HCT116 (cell line): ENCODE data around the gene MACROH2A1. TPM values are rescaled to one million over a fixed set of nuclear protein-coding genes. Genes with fewer than 3 reads are reported as not detected.

Experiments
- ATAC-seq: fragments of 200-7000 bp; cut with Tn5 transposase; 2 replicates; pipeline ENCODE4 v1.9.1; 2020; ENCODE audit warnings: mild to moderate bottlenecking, moderate library complexity
- BruUV-seq: library from RNA; stranded (reverse); fragments of 400-500 nt; replicated peaks from 2 replicates; lab custom pipeline; 2021; lab: Mats Ljungman, UMichigan
- CTCF ChIA-PET: fragments of 300-600 bp; sonication (Branson Sonifier 250); formaldehyde crosslinking; loops from one replicate; lab custom pipeline; 2021; ENCODE audit warnings: antibody characterized with exemption; lab: Charles Lee
- POLR2A ChIA-PET: fragments of 300-600, 350-600 bp; sonication (Branson Sonifier 250); formaldehyde crosslinking; loops from one replicate; lab custom pipeline; 2021; ENCODE audit warnings: antibody characterized with exemption; lab: Charles Lee
- RAD21 ChIA-PET, 2 experiments: fragments of 300-600 bp; sonication (Branson Sonifier 250); formaldehyde crosslinking; loops; one replicate each; lab custom pipeline; 2023; ENCODE audit warnings: low total read pairs in 2 of 2; ENCODE audit not compliant: uncharacterized antibody in 2 of 2, unreplicated experiment in 2 of 2, low non-redundant PET in 1 of 2; lab: Charles Lee
- DNase-seq: peaks from one replicate; pipeline ENCODE4 v3.0.0-alpha.2; 2010; ENCODE audit warnings: low read depth, low spot score
- H2AFZ ChIP-seq: fragments of 200-600 bp; shearing (Covaris generic), sonication (generic); 2 replicates; pipeline ENCODE4 v1.6.1; 2017; ENCODE audit warnings: low read depth, mixed run types, mixed read lengths, antibody characterized with exemption, low read length; ENCODE audit not compliant: poor library complexity, severe bottlenecking
- H3K27ac ChIP-seq: 2 replicates; pipeline ENCODE4 v1.5.1; 2012; ENCODE audit warnings: low read depth, low read length
- H3K27me3 ChIP-seq: fragments of 200-600 bp; sonication (generic); 2 replicates; pipeline ENCODE4 v1.6.1; 2016; ENCODE audit warnings: mixed run types, low read length, mixed read lengths; ENCODE audit not compliant: insufficient read depth
- H3K36me3 ChIP-seq, 2 experiments: fragments of 200-500 bp in 1 of 2; fragments of 200-600 bp in 1 of 2; sonication (Bioruptor generic) in 1 of 2; sonication (generic) in 1 of 2; 2 replicates each; pipeline versions ENCODE4 v1.5.1 to v1.6.1; 2014 to 2016; ENCODE audit warnings: low read length in 2 of 2, inconsistent platforms in 1 of 2, mixed read lengths in 1 of 2, mixed run types in 1 of 2; ENCODE audit not compliant: insufficient read depth in 2 of 2, control insufficient read depth in 1 of 2
- H3K4me1 ChIP-seq, 2 experiments: fragments of 200-600 bp in 1 of 2; sonication (generic) in 1 of 2; 2 replicates each; pipeline versions ENCODE4 v1.5.1 to v1.6.1; 2012 to 2017; ENCODE audit warnings: low read length in 2 of 2, inconsistent platforms in 1 of 2, mild to moderate bottlenecking in 1 of 2, mixed read lengths in 1 of 2, mixed run types in 1 of 2, moderate library complexity in 1 of 2; ENCODE audit not compliant: insufficient read depth in 2 of 2, control insufficient read depth in 1 of 2
- H3K4me2 ChIP-seq: fragments of 200-600 bp; sonication (generic); 2 replicates; pipeline ENCODE4 v1.6.1; 2017; ENCODE audit warnings: mixed run types, low read length, mixed read lengths
- H3K4me3 ChIP-seq, 2 experiments: fragments of 200-600 bp in 1 of 2; sonication (generic) in 1 of 2; replicated peaks in 1 of 2; 2 replicates each; pipeline ENCODE4 v1.5.1; 2011 to 2016; ENCODE audit warnings: low read length in 2 of 2, control low read depth in 1 of 2, low read depth in 1 of 2, mild to moderate bottlenecking in 1 of 2, mixed read lengths in 1 of 2, mixed run types in 1 of 2
- H3K79me2 ChIP-seq: fragments of 200-600 bp; sonication (generic); 2 replicates; pipeline ENCODE4 v1.6.1; 2017; ENCODE audit warnings: mild to moderate bottlenecking, mixed run types, low read length, moderate library complexity, mixed read lengths; ENCODE audit not compliant: insufficient read depth
- H3K9ac ChIP-seq: fragments of 200-600 bp; sonication (generic); 2 replicates; pipeline ENCODE4 v1.6.1; 2016; ENCODE audit warnings: low read length, mixed read lengths
- H3K9me2 ChIP-seq: fragments of 200-600 bp; sonication (generic), shearing (Covaris generic); 2 replicates; pipeline ENCODE4 v1.6.1; 2017; ENCODE audit warnings: mixed run types, mild to moderate bottlenecking, moderate library complexity; ENCODE audit not compliant: insufficient read depth
- H3K9me3 ChIP-seq, 2 experiments: fragments of 200-500 bp in 1 of 2; fragments of 200-600 bp in 1 of 2; sonication (Bioruptor generic) in 1 of 2; sonication (generic) in 1 of 2; 2 replicates each; pipeline ENCODE4 v1.6.1; 2014 to 2017; ENCODE audit warnings: low read length in 2 of 2, mixed read lengths in 2 of 2, inconsistent platforms in 1 of 2, low read depth in 1 of 2, mild to moderate bottlenecking in 1 of 2, mixed run types in 1 of 2, moderate library complexity in 1 of 2; ENCODE audit not compliant: control insufficient read depth in 1 of 2, insufficient read depth in 1 of 2
- H4K20me1 ChIP-seq: fragments of 200-600 bp; sonication (generic), shearing (Covaris generic); 2 replicates; pipeline ENCODE4 v1.6.1; 2017; ENCODE audit warnings: mixed run types, mild to moderate bottlenecking, moderate library complexity; ENCODE audit not compliant: insufficient read depth
- CEBPB ChIP-seq: IDR thresholded peaks from 2 replicates; pipeline ENCODE4 v1.6.1; 2012; ENCODE audit warnings: low read depth
- CTCF ChIP-seq, 3 experiments: fragments of 200-600 bp in 1 of 3; sonication (generic) in 1 of 3; IDR thresholded peaks in 2 of 3; conservative IDR thresholded peaks in 1 of 3; 2 replicates each; pipeline ENCODE4 v1.5.1; 2012 to 2017; ENCODE audit warnings: low read depth in 2 of 3, low read length in 2 of 3, antibody characterized with exemption in 1 of 3, borderline replicate concordance in 1 of 3, control low read depth in 1 of 3, mild to moderate bottlenecking in 1 of 3, mixed read lengths in 1 of 3, mixed run types in 1 of 3, moderate library complexity in 1 of 3; ENCODE audit not compliant: insufficient read depth in 1 of 3
- EGR1 ChIP-seq: IDR thresholded peaks from 2 replicates; pipeline ENCODE4 v1.6.1; 2012; ENCODE audit warnings: low read depth
- ELF1 ChIP-seq: IDR thresholded peaks from 2 replicates; pipeline ENCODE4 v1.6.1; 2012; ENCODE audit warnings: low read depth, borderline replicate concordance
- EZH2 ChIP-seq: fragments of 200-600 bp; sonication (generic); IDR thresholded peaks from 2 replicates; pipeline ENCODE4 v1.6.1; 2017; ENCODE audit warnings: antibody characterized with exemption, mixed run types
- EZH2phosphoT487 ChIP-seq: fragments of 200-600 bp; IDR thresholded peaks from 2 replicates; pipeline ENCODE4 v1.6.1; 2018; ENCODE audit warnings: antibody characterized with exemption, borderline replicate concordance
- FOSL1 ChIP-seq: IDR thresholded peaks from 2 replicates; pipeline ENCODE4 v1.6.1; 2012; ENCODE audit warnings: low read depth
- MAX ChIP-seq: IDR thresholded peaks from 2 replicates; pipeline ENCODE4 v1.6.1; 2012
- POLR2A ChIP-seq: IDR thresholded peaks from 2 replicates; pipeline ENCODE4 v1.7.0; 2011; ENCODE audit warnings: borderline replicate concordance; ENCODE audit not compliant: insufficient read depth, insufficient read length; ENCODE audit errors: extremely low read depth
- POLR2AphosphoS5 ChIP-seq: IDR thresholded peaks from 2 replicates; pipeline ENCODE4 v1.6.1; 2011; ENCODE audit warnings: mild to moderate bottlenecking, low read depth, low read length, moderate library complexity
- REST ChIP-seq: IDR thresholded peaks from 2 replicates; pipeline ENCODE4 v1.6.1; 2012; ENCODE audit warnings: low read depth
- SIN3A ChIP-seq: IDR thresholded peaks from 2 replicates; pipeline ENCODE4 v1.6.1; 2012; ENCODE audit warnings: low read depth
- SRF ChIP-seq: IDR thresholded peaks from 2 replicates; pipeline ENCODE4 v1.6.1; 2012; ENCODE audit warnings: low read depth
- YY1 ChIP-seq: IDR thresholded peaks from 2 replicates; pipeline ENCODE4 v1.6.1; 2011; ENCODE audit warnings: low read length, low read depth, moderate library complexity, mild to moderate bottlenecking; ENCODE audit not compliant: insufficient replicate concordance; ENCODE audit errors: extremely low read depth
- ZFX ChIP-seq: fragments of 450-650 bp; IDR thresholded peaks from 2 replicates; pipeline ENCODE4 v1.6.1; 2017
- ZNF274 ChIP-seq: fragments of 200-500 bp; sonication (Bioruptor generic); IDR thresholded peaks from 2 replicates; pipeline ENCODE4 v1.6.1; 2014; ENCODE audit warnings: mild to moderate bottlenecking, low read depth, low read length, inconsistent platforms
- intact Hi-C: fragments of 100-400 bp; cut with micrococcal nuclease; formaldehyde crosslinking; loops from 2 replicates; pipeline ENCODE4 v1.10.0; 2022
- total RNA-seq: library from RNA; stranded (reverse); gene quantifications from one replicate; pipeline ENCODE4 v1.2.1, GENCODE V29; 2021; ENCODE audit not compliant: unreplicated experiment

Gene MACROH2A1
- total RNA-seq, 1 experiment from 2014 or later = 218 TPM

GRCh38 chr5:135296900-135297816, 101.9 kb downstream of the MACROH2A1 start:
- DNase-seq = no peak
- no peak overlapping the region for H3K27ac ChIP-seq
- no peaks in the 10 kb centered on the region for H3K9me2 ChIP-seq
- H3K36me3 ChIP-seq = no peaks in the 10 kb centered on the region
- ChIA-PET POLR2A (no interaction called here), CTCF (no interaction called here), RAD21 (no interaction called here)
- no peaks in the 10 kb centered on the region for H3K4me1 ChIP-seq
- H3K79me2 ChIP-seq = no peaks in the 10 kb centered on the region
- no peaks in the 10 kb centered on the region for H3K27me3 ChIP-seq
- H3K9ac ChIP-seq = no peak overlapping the region
- H2AFZ ChIP-seq = no peak overlapping the region
- H3K9me3 ChIP-seq = no peaks in the 10 kb centered on the region
- BruUV-seq = no TSS peak
- no peak overlapping the region for H3K4me2 ChIP-seq
- no peak overlapping the region for H3K4me3 ChIP-seq
- intact Hi-C loops = no loop called here
- H4K20me1 ChIP-seq = no peaks in the 10 kb centered on the region
- TF ChIP-seq POLR2AphosphoS5 = no peak
- no peak for TF ChIP-seq POLR2A
- no peak for TF ChIP-seq ZFX
- TF ChIP-seq FOSL1 = no peak
- no peak for TF ChIP-seq CTCF (IDR thresholded peaks at IDR 0.05 in 2 of 3, conservative IDR thresholded peaks at IDR 0.05 in 1 of 3; ENCODE audit: borderline replicate concordance in 1 of 3, insufficient read depth in 1 of 3, low read depth in 2 of 3, low read length in 2 of 3)
- TF ChIP-seq, all 23 proteins: peak for 0
- no peak for ATAC-seq

- no peak overlapping the region for H3K27ac ChIP-seq
- no peaks in the 10 kb centered on the region for H3K79me2 ChIP-seq
- intact Hi-C loops = no loop called here
- BruUV-seq = no TSS peak
- ATAC-seq (no peak), DNase-seq (no peak)
- no peaks in the 10 kb centered on the region for H3K27me3 ChIP-seq
- H4K20me1 ChIP-seq = no peaks in the 10 kb centered on the region
- H3K36me3 ChIP-seq = no peaks in the 10 kb centered on the region
- ChIA-PET CTCF (no interaction called here), POLR2A (no interaction called here), RAD21 (no interaction called here)
- H2AFZ ChIP-seq = no peak overlapping the region
- H3K9me2 ChIP-seq = no peaks in the 10 kb centered on the region
- H3K4me2 ChIP-seq = no peak overlapping the region
- no peaks in the 10 kb centered on the region for H3K9me3 ChIP-seq
- no peak overlapping the region for H3K4me3 ChIP-seq
- H3K4me1 ChIP-seq = no peaks in the 10 kb centered on the region
- H3K9ac ChIP-seq = no peak overlapping the region
- TF ChIP-seq YY1 (no peak), MAX (no peak), SIN3A (no peak), SRF (no peak), ELF1 (no peak), ZFX (no peak), EGR1 (no peak), ZNF274 (no peak), REST (no peak), EZH2phosphoT487 (no peak), CEBPB (no peak), EZH2 (no peak)
Observed at GRCh38 chr5:135295852-135296251, 103.2 kb downstream of the MACROH2A1 start.
